ENCODE measurements around the gene FRY. TPM values are rescaled to one million over a fixed set of nuclear protein-coding genes. Genes with fewer than 3 reads are reported as not detected.

The FRY gene
- total and polyA plus RNA-seq, 10 of the 15 experiments (the other 5 are each of a cell fraction or from before 2014, with no cell fraction given) = 0.18 to 1.4 (median 0.30) TPM

- in situ Hi-C loops (cut with MboI) (no loop called here), intact Hi-C loops (cut with micrococcal nuclease; ENCODE audit: unreplicated experiment) (no loop called here)
- FAIRE-seq = no peak
- ChIA-PET RAD21 (ENCODE audit: unreplicated experiment) (interaction anchor here (1.6 kb wide), 1 partner anchor 252 kb away, joined by 4 read pairs; no protein-coding TSS in a partner anchor), CTCF (interaction anchor here (0.7 to 4.7 kb wide), 2 partner anchors 252 to 740 kb away, joined by 3 to 26 read pairs; no protein-coding TSS in a partner anchor), POLR2A (no interaction called here), SMC1A (ENCODE audit: uncharacterized antibody, unreplicated experiment) (interaction anchor here (1.0 to 1.6 kb wide), 2 partner anchors 8 to 31 kb away, joined by 3 to 4 read pairs; no protein-coding TSS in a partner anchor)
- WGBS (ENCODE audit: insufficient coverage, insufficient replicate concordance, low lambda C conversion rate, missing lambda C conversion rate) = 10% methylated on average over 5 of the region's 5 CpGs
- Histone ChIP-seq H2AFZ (ENCODE audit: control insufficient read depth, low read depth, low read length) (no peak overlapping the region), H3K4me2 (ENCODE audit: control insufficient read depth, insufficient read depth) (no peak overlapping the region), H3K27ac (ENCODE audit: control insufficient read depth, insufficient read depth) (no peak overlapping the region), H3K27me3 (replicated peaks in 1 of 2; ENCODE audit: control insufficient read depth in 2 of 2, insufficient read depth in 2 of 2, low read length in 1 of 2) (no peaks in the 10 kb centered on the region), H3K9me3 (replicated peaks; ENCODE audit: control insufficient read depth, insufficient read depth, low read length) (no peaks in the 10 kb centered on the region), H3K36me3 (ENCODE audit: control insufficient read depth in 2 of 2, insufficient read depth in 2 of 2, low read length in 1 of 2) (no peaks in the 10 kb centered on the region), H3K4me3 (no peak overlapping the region), H3K79me2 (ENCODE audit: control insufficient read depth, insufficient read depth, low read length) (no peaks in the 10 kb centered on the region), H4K20me1 (ENCODE audit: control insufficient read depth, insufficient read depth) (no peaks in the 10 kb centered on the region), H3K4me1 (ENCODE audit: control insufficient read depth, insufficient read depth, low read length) (peaks cover 3% of the 10 kb centered on the region; the same call in 1 of the 2 replicates), H3K9ac (ENCODE audit: control insufficient read depth, insufficient read depth, low read length) (no peak overlapping the region)
- ATAC-seq = no peak
- BruUV-seq (replicated peaks) = no TSS peak
- DNase-seq (ENCODE audit: low read depth, low spot score) = no peak
- TF ChIP-seq CBFB (IDR thresholded peaks at IDR 0.05; ENCODE audit: low read depth) (no peak), NFXL1 (IDR thresholded peaks at IDR 0.05; ENCODE audit: borderline replicate concordance) (no peak), PBX3 (IDR thresholded peaks at IDR 0.05; ENCODE audit: insufficient replicate concordance, low read depth, low read length) (no peak), SMC3 (IDR thresholded peaks at IDR 0.05; ENCODE audit: borderline replicate concordance, low read length) (no peak), USF2 (IDR thresholded peaks at IDR 0.05; ENCODE audit: borderline replicate concordance, low read depth, low read length) (no peak), YY1 (IDR thresholded peaks at IDR 0.05; ENCODE audit: low read depth, low read length) (no peak), ZNF217 (IDR thresholded peaks at IDR 0.05) (no peak), MLLT1 (IDR thresholded peaks at IDR 0.05) (no peak), HDAC2 (IDR thresholded peaks at IDR 0.05) (no peak), MXI1 (IDR thresholded peaks at IDR 0.05; ENCODE audit: low read depth, low read length) (no peak), RAD21 (IDR thresholded peaks at IDR 0.05; ENCODE audit: insufficient read depth, low read depth, low read length) (no peak), HCFC1 (IDR thresholded peaks at IDR 0.05; ENCODE audit: low read length) (no peak), CUX1 (IDR thresholded peaks at IDR 0.05; ENCODE audit: insufficient replicate concordance, low read depth, low read length) (no peak), ZBED1 (IDR thresholded peaks at IDR 0.05; ENCODE audit: borderline replicate concordance) (no peak), POU2F2 (IDR thresholded peaks at IDR 0.05; ENCODE audit: borderline replicate concordance, low read depth, low read length) (no peak), NBN (IDR thresholded peaks at IDR 0.05) (no peak)
Measured at GRCh38 chr13:32162395-32163005, 130.9 kb downstream of the FRY start.
